H54 (cell line): ENCODE measurements around the gene HTR3E.
"Not testable (repeated sequence)": the region's sequence is repeated elsewhere in the genome, so short reads cannot be mapped to it uniquely, and the experiment has no call there.

Experiments used
- DNase-seq: peaks from one replicate; pipeline ENCODE4 v3.0.0; 2011; ENCODE audit warnings: low spot score, mixed read lengths; ENCODE audit not compliant: insufficient read length
- FAIRE-seq: peaks from 3 replicates; lab custom pipeline; 2011; peaks lifted over from hg19 to GRCh38; lab: Jason Lieb, UNC
- POLR2A ChIP-seq: IDR thresholded peaks from 2 replicates; pipeline ENCODE4 v1.6.1; 2011; ENCODE audit warnings: low read depth, mild to moderate bottlenecking, low read length

The HTR3E gene

DNA sequence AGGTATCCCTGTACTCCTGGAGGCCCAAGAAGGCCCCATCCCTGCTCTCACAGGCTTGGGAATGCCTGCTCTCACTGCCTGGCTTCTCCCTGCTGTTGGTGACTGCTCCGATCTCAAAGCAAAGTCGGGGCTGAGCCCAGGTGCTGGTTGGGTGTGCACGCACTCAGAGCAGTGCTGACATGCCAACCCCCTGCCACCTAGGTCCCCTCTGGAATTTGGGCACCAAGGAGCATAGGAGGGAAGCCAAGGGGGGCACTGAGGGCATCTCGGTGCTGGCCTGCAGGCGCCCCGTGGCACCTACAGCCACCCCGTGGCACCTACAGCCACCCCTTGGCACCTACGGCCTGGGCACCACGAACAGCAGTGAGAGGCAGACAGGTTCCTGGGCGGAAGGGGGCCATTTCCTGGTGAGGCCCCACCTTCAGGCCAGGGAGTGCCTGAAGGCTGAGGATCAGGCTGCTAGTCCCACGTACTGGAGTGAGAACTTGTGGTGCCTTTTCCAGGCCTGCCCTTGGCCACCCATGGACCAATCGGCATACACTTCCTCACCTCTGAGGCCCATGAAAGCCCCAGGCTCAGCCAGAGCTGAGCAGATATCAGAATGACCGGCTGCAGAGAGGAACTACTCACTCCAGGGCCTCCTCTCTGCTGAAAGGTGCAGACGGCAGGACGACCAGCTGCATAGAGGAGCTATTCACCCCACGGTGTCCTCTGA lies 15.6 kb upstream of the HTR3E start:
- no peak for TF ChIP-seq POLR2A
- DNase-seq (no peak), FAIRE-seq (no peak)

DNA sequence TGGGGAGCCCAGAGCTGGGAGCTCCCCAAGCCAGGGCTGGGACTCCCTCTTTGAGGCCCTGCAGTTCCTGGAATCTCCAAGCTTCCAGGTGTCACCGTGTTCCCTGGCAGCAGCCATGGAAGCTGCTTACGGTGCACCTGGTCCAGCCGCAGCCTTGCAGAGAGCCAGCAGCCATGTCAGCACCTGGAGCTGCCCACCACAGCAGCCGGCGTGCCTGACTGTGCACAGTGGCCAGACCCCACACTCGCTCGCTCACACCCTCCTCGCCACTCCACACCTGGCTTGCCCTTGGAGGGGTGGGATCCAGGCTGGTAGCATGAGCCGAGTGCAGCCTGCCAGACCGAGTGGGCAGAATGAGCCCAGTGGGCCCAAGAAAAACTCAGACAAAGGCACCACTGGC lies 14.8 kb upstream of the HTR3E start:
- TF ChIP-seq POLR2A = no peak
- DNase-seq (no peak), FAIRE-seq (no peak)

DNA sequence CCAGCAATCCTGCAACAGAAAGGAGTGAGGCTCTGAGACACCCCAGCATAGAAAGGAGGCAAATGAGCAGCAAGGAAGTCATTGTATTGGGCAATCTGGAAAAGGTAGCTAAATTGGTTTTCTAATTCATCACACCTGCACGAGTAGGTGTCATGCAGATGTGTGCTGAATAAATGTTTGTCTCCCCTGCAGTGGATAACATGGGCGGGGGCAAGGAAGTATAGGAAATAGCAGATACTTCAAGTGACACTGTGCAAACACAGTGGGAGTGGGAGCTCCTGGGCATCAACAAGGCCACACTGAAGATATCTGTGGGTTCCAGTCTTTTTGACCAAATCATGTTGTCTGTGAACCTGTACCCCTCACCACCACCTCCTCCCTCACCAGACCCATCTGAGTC lies 14.4 kb upstream of the HTR3E start:
- FAIRE-seq = no peak
- no peak for DNase-seq
- no peak for TF ChIP-seq POLR2A

DNA sequence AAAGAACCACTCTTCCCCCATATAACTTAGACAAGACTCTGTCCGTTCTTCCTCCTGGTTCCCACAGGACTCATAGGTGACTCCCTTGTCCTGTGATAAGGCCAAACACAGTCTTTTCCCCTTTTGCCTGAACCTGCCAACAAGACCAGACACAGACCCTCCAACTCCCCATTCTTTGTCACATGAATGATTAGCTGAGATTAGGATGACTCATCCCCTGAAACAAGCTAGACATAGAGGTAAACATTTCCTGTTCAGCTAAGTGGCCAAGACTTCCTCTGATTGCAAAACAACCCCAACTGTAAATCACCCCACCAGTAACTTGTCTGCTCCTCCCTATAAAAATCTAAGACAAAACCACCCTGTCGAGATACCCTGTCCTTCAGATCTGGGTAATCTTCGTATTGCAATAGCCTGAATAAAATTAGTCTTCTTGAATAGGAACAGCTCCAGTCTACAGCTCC lies 11.4 kb upstream of the HTR3E start:
- FAIRE-seq = no peak
- no peak for TF ChIP-seq POLR2A
- no peak for DNase-seq

DNA sequence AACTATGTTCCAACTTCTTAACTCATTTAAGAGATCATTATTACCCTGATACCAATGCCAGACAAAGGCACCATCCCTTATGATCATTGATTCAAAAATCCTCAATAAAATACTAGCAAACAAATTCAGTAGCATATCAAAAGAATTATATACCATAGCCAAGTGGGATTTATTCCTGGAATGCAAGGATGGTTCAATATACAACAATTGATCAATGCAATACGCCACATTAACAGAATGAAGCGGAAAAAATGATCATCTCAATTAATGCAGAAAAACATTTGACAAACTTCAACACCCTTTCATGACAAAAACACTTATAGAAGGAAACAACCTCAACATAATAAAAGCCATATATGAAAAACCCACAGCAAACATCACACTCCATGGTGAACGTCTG lies 4.7 kb upstream of the HTR3E start:
- FAIRE-seq (peak; percentile 45), DNase-seq (no peak)
- no peak for TF ChIP-seq POLR2A

DNA sequence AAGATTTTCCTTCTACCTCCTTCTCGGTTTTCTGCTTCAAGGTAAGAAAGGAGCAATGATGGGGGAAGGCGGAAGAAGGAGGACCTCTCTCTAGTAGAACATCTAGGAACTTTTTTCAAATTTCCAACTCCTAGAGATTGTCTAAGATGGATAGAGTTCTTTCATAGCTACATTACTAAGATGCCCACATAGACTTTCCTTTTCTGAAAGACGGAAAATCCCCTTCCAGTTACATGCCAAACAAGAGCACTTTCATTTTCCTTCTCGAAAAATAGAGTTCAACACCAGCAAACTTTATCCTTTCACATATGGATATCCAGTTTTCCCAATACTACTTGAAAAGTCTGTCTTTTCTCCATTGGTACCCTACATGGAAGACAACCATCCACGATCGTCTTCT lies 692 bp downstream of the HTR3E start:
- TF ChIP-seq POLR2A = no peak
- DNase-seq (no peak), FAIRE-seq (no peak)

DNA sequence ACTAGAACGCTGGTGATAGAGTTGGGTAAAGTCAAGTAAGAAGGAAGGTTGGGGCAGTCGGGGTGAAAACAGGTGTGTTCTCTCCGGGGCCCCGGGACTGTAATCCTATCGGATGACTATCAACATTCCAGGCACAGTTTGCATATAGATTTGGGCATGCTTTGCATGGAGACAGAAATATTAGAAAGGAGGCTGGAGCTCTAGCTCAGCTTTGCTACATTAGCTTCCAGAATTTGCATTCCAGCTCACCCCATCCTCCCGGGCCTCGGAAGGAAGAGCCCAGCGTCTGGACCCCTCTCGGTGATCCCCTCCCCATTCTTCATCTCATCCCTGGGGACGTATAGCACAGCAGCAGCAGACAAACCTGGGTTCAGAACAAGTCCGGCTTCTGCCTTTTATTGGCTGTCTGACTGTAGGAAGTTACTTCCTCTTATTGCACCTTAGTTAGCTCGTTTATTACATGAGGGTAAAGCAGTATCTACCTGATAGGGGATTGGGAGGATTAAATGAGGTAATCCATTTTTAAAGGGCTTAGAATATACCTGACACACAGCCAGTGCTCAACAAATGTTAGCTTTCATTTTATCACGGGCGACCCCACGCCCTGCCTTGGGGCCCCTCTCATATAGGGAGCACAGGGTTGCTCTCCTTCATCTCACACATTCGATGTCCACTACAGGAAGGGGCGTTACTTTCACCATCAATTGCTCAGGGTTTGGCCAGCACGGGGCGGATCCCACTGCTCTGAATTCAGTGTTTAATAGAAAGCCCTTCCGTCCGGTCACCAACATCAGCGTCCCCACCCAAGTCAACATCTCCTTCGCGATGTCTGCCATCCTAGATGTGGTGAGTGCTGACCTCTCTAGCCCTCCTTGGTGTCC lies 3.2 kb downstream of the HTR3E start:
- TF ChIP-seq POLR2A = no peak
- FAIRE-seq (no peak), DNase-seq (no peak)

DNA sequence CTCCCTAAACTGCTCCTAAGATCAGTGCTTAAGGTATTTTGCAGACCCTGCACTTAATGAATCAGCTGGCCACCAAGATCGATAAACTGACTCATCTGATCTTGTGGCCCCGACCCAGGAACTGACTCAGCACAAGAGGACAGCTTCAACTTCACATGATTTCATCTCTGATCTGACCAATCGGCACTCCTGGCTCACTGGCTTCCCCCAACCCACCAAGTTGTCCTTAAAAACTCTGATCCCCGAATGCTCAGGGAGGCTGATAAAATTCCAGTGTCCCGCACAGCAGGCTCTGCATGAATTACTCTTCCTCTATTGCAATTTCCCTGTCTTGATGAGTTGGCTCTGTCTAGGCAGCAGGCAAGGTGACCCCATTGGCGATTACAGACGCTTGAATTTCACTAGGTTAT lies 13.5 kb downstream of the HTR3E start:
- FAIRE-seq (peak; percentile 96), DNase-seq (no peak)
- no peak for TF ChIP-seq POLR2A

DNA sequence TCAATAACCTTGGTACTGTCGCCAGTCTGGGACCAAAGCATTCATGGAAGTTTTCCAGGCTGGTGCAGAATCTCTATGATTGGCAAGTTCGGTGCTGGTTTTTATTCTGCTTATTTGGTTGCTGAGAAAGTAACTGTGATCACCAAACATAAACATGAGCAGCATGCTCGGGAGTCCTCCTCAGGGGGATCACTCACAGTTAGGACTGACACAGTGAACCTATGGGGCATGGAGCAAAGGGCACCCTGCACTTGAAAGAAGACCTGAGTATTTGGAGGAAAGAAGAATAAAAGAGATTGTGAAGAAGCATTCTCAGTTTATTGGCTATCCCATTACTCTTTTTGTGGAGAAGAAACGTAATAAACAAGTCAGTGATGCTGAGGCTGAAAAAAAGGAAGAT lies 19.2 kb downstream of the HTR3E start:
- DNase-seq (no peak), FAIRE-seq (no peak)
- TF ChIP-seq POLR2A = no peak

DNA sequence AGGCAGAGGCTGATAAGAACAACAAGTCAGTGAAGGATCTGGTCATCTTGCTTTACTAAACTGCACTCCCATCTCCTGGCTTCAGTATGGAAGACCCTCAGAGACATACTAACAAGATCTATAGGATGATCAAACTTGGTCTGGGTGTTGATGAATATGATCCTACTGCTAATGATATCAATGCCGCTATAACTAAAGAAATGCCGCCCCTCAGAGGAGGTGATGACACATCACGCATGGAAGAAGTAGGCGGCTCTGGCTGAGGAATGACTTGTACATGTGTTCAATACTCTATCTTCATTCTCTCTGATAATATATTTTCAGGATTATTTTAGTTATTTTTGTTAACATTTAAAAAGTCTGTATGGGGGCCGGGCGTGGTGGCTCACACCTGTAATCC lies 20.8 kb downstream of the HTR3E start:
- DNase-seq = no peak
- TF ChIP-seq POLR2A = no peak
- FAIRE-seq = no peak

DNA sequence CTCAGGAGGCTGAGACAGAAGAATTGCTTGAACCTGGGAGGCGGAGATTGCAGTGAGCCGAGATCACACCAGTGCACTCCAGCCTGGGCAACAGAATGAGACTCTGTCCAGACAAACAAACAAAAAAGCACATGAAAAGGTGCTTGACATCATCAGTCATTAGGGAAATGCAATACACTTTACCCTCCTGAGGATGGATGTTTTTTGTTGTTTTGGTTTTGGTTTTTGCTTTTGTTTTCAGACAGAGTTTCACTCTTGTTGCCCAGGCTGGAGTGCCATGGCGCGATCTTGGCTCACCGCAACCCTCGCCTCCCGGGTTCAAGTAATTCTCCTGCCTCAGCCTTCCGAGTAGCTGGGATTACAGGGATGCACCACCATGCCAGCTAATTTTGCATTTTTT lies 24.2 kb downstream of the HTR3E start:
- DNase-seq, FAIRE-seq: not testable (repeated sequence)

DNA sequence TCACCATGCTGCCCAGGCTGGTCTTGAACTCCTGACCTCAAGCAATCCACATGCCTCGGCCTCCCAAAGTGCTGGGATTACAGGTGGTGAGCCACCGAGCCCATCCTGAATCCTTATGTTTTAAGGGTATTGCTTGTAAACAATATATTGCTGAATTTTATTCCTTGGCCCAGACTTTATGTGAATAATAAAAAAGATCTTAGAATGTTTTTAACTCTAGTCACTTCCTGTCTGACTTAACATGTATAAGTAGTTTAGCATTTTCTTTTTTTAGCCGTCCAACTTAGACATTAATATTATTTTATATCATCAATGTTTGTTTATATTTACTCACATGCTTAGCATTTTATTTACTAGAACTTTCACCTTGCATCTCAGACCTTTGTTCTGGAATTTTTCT lies 29.1 kb downstream of the HTR3E start:
- DNase-seq (no peak), FAIRE-seq (no peak)
- no peak for TF ChIP-seq POLR2A

DNA sequence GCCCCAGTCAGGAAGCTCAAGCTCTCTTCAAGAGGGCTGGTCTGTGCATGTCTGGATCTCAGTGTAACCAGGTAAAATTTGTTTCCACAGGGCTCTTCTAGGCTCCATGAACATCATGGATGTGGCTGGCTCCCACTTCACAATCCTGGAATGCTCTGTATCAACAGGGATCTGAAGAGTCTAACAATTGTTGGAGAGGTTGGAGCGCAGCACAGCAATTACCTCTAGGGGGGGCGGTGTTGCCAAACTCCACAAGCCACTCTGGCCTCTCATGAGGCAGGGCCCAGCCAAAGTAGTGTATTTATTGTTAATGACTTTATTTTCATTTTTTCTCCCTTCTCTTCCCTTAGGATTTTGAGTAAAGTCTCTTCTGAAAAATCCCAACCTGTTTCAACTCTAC lies 32.1 kb downstream of the HTR3E start:
- DNase-seq (peak; percentile 34), FAIRE-seq (peak; percentile 78)
- TF ChIP-seq POLR2A = no peak

DNA sequence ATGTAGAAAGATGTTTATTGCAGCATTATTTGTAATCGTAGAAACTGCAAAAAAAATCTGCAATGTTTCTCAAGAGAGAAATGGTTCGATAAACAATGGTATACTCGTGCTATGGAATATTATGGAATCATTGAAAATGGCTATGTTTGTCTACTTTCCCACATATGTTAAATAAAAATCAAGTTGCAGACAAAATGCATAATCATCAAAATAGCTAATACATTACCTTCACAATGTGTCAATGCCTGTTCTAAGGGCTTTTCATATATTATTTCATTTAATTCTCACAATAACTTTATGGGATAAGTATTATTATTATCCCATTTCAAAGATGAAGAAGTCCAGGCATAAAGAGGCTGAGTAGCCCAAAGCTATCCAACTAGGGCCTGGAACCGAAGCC lies 36.1 kb downstream of the HTR3E start:
- FAIRE-seq (no peak), DNase-seq (no peak)
- TF ChIP-seq POLR2A = no peak
